ENCODE data around the gene TUBGCP3.

The TUBGCP3 gene

DNA sequence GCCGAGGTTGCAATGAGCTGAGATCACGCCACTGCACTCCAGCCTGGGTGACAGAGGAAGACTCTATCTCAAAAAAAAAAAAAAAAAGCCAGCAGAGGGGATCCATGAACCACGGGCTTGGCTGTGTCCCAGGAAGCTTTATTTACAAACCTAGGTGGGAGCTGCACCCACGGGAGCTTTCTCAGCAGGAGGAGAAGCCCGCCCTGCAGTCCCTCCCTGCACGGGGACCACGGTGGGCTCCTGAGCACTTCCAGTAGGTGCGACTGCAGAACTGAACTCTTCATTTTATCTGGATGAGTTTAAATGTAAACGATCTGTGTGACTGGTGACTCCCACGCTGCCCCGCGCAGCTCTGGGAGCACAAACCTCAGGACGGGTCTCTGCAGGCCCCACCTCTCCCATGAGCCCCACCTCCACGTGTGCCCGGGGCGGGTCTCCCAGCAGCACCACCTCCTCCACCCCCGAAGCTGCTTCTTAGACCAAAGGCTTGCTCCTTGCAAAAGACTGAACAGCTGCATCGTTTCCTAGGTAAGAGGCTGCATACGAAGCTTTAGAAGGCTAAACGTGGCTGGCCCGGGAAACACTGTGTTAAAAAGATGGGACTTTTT is 145.4 kb downstream of the TUBGCP3 start:
- no peak for DNase-seq (ENCODE audit: low spot score)

DNA sequence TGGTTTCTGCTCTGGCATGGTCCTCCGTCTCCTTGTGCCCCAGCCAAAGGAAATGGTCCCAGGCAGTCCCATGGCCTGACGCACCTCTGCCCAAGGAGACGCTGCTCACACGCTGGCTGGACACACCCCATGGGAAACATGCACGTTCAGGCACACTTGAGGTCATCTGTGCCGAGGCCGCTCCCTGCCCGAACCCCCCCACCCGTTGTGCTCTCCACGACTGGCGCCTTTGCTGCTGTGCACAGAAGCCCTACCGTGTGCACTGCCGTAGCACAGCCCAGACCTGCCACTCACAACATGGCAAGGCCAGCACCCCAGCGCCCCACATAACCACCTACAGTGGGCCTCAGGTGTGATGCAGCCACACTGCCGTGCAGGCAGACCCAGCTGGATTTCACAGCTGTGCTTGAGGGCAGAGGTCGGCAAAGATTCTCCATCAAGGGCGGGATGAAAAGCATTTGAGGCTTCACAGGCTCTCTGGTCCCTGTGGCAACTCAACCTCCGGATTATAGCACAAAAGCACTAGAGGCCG is 146.1 kb downstream of the TUBGCP3 start:
- no peak for DNase-seq (ENCODE audit: low spot score)

DNA sequence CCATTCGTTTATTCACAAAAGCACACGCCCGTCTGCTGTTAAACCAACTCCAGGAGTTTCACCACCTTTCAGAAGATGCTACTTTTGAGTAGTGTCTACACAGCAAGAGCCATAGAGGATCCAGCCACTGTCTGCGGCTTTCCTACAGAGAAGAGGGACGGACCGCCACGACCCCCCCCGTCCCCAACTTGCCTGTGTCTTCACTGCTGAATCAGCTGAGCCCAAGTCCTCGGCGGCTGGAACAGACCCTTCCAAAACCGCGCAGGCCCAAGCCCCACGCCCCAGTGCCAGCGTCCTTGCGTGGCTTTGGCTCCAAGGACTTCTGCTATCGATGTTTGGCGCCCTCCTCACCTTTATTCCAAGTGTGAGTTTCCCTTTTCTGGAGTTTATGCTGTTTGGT is 146.7 kb downstream of the TUBGCP3 start:
- no peak for DNase-seq (ENCODE audit: low spot score)

DNA sequence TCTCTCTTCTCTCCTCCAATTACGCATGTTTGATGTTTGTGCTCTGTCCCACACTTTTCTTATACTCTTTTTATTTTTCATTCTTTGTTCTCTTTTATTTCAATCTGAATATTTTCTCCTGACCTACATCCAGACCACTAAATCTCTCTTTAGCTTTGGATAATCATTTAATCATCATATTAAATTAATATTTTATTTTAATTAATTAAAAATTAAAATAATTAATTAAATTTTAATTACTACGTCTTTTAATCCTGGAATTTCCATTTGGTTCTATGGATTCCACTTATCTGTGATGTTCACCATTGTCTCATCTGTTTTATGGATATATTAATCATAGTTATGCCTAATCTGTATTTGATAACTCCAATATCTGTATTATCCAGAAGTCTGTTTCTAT is 149.4 kb downstream of the TUBGCP3 start:
- no peak for DNase-seq (ENCODE audit: low spot score)

DNA sequence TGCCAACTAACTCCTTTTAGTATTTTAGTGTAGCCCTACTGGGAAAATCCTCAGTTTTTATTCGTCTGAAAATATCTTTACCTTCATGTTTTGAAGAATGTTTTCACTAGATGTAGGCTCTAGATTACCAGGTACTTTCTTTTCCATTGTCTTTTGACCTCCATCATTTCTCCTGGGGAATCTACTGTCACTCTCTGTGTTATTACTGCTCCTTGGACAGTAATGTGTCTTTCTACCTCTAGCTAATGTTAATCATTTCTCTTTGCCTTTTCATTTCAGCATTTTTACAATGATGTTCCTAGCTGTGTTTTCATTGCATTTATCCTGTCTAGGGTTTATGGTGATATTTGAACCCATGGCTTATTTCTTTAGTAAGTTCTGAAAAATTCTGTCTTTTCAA is 149.9 kb downstream of the TUBGCP3 start:
- DNase-seq (ENCODE audit: low spot score), result no peak

DNA sequence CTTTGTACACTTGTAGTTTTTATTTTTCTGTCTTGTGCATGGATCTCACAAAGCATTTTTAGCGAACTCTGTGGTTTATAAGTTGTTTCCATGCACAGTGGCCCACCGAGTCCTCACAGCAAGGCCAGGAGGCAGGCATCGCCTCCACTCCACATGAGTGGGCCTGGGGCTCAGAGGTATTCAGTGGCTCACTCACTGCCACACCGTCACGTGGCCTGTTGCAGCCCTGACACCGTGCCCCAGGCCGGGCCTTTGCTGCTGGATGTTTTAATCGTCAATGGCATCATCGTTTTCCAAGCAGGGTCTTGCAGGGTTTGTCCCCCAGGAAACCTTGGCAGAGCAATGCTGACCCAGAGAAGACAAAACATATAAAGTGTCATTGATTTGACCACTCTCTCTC is 152.0 kb downstream of the TUBGCP3 start:
- DNase-seq (ENCODE audit: low spot score), result no peak
